Measurements from ENCODE around the gene ACOX2. TPM values are rescaled to one million over a fixed set of nuclear protein-coding genes. Genes with fewer than 3 reads are reported as not detected.
A peak's percentile ranks its signal among the peaks of the same experiment; 100 is the strongest.

The ACOX2 gene
- total RNA-seq, 1 experiment from 2014 or later = 12.8 TPM

DNA sequence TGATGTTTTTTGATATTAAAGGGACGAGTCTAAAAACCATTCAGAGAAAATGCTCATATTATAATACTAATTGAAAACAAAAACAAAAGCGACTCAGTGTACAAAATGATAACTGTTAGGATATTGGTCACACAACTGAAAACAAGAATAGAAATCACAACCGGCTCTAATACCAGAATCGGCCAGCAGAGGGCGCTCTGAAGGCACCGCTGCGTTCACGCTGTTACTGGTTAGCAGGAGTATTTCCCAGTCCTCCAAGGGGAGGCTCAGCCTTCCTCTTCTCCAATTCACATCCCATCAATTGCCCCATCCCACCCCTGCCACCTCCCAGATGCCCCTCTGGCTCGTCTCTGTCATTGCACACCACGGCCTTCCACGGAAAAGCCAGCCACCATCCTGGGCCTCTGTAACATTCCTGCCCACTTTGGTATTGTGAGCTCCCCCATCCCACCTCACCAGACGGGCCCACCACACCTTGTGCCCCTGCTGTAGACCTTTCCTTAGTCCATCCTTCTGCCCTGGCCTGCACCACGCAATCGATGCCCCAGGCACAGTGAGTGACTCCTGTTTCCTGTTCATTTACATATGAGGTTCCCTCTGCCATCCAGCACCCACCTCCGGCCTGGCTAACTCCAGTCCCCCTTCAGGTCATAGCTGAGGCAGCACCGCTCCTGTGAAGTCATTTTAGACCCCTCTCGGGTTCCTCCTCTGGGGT, 31.7 kb upstream of the ACOX2 start:
- Histone ChIP-seq H3K79me2 (ENCODE audit: insufficient read depth, low read length) (no peaks in the 10 kb centered on the region), H2AFZ (ENCODE audit: low read depth, low read length, poor library complexity, severe bottlenecking) (no peak overlapping the region), H3K36me3 (ENCODE audit: control insufficient read depth in 1 of 2, insufficient read depth in 2 of 2, low read length in 2 of 2) (no peaks in the 10 kb centered on the region), H3K27ac (ENCODE audit: low read depth, low read length) (no peak overlapping the region), H3K9me2 (ENCODE audit: insufficient read depth) (no peaks in the 10 kb centered on the region), H3K4me3 (replicated peaks in 1 of 2; ENCODE audit: low read depth in 1 of 2, low read length in 2 of 2) (no peak overlapping the region), H3K4me1 (ENCODE audit: control insufficient read depth in 1 of 2, insufficient read depth in 2 of 2, low read length in 2 of 2) (peaks cover 0 to 25% of the 10 kb centered on the region in 2 experiments; a peak in 3 of 4 replicates), H3K9me3 (ENCODE audit: control insufficient read depth in 1 of 2, insufficient read depth in 1 of 2, low read depth in 1 of 2, low read length in 2 of 2) (no peaks in the 10 kb centered on the region), H3K27me3 (ENCODE audit: insufficient read depth, low read length) (no peaks in the 10 kb centered on the region), H4K20me1 (ENCODE audit: insufficient read depth) (no peaks in the 10 kb centered on the region), H3K9ac (ENCODE audit: low read length) (no peak overlapping the region), H3K4me2 (ENCODE audit: low read length) (no peak overlapping the region)
- CTCF ChIA-PET = interaction anchor here (0.7 to 3.7 kb wide), 8 partner anchors 9 to 263 kb away, joined by 3 to 53 read pairs (median 5); partner anchors contain the start of genes HTD2 and RPP14
- DNase-seq (ENCODE audit: low read depth, low spot score) = no peak
- no TSS peak for BruUV-seq (replicated peaks)
- RAD21 ChIA-PET (ENCODE audit: low non-redundant PET in 1 of 2, low total read pairs in 2 of 2, uncharacterized antibody in 2 of 2, unreplicated experiment in 2 of 2) = interaction anchor here (1.0 to 1.4 kb wide), 2 partner anchors 62 kb away, joined by 4 read pairs; no protein-coding TSS in a partner anchor
- intact Hi-C loops (cut with micrococcal nuclease) = loop anchor here (1.0 kb wide), 1 partner anchor 62 kb away; no protein-coding TSS in a partner anchor
- TF ChIP-seq POLR2AphosphoS5 (IDR thresholded peaks at IDR 0.05; ENCODE audit: low read depth, low read length) (no peak), FOSL1 (IDR thresholded peaks at IDR 0.05; ENCODE audit: low read depth) (no peak), EZH2 (IDR thresholded peaks at IDR 0.05) (no peak), RAD21 (IDR thresholded peaks at IDR 0.05; ENCODE audit: low read depth) (peak; percentile 77)
- TF ChIP-seq, protein P1, sequence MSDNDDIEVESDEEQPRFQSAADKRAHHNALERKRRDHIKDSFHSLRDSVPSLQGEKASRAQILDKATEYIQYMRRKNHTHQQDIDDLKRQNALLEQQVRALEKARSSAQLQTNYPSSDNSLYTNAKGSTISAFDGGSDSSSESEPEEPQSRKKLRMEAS (IDR thresholded peaks at IDR 0.05) = no peak
- TF ChIP-seq, protein P2, sequence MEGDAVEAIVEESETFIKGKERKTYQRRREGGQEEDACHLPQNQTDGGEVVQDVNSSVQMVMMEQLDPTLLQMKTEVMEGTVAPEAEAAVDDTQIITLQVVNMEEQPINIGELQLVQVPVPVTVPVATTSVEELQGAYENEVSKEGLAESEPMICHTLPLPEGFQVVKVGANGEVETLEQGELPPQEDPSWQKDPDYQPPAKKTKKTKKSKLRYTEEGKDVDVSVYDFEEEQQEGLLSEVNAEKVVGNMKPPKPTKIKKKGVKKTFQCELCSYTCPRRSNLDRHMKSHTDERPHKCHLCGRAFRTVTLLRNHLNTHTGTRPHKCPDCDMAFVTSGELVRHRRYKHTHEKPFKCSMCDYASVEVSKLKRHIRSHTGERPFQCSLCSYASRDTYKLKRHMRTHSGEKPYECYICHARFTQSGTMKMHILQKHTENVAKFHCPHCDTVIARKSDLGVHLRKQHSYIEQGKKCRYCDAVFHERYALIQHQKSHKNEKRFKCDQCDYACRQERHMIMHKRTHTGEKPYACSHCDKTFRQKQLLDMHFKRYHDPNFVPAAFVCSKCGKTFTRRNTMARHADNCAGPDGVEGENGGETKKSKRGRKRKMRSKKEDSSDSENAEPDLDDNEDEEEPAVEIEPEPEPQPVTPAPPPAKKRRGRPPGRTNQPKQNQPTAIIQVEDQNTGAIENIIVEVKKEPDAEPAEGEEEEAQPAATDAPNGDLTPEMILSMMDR (IDR thresholded peaks at IDR 0.05 in 2 of 3, conservative IDR thresholded peaks at IDR 0.05 in 1 of 3; ENCODE audit: borderline replicate concordance in 1 of 3, insufficient read depth in 1 of 3, low read depth in 2 of 3, low read length in 2 of 3) = peak; percentile 80 to 93 (median 87)
- TF ChIP-seq, protein P3, sequence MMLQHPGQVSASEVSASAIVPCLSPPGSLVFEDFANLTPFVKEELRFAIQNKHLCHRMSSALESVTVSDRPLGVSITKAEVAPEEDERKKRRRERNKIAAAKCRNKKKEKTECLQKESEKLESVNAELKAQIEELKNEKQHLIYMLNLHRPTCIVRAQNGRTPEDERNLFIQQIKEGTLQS (IDR thresholded peaks at IDR 0.05) = no peak
- peak; percentile 83 for ATAC-seq
- POLR2A ChIA-PET = no interaction called here
